SH-SY5Y (cell line): ENCODE results near the gene COMMD9.

Source experiments
- GATA2 ChIP-seq: IDR thresholded peaks from 2 replicates; pipeline ENCODE4 v1.6.1; 2011; ENCODE audit warnings: mild to moderate bottlenecking, low read depth, low read length
- GATA3 ChIP-seq: IDR thresholded peaks from 2 replicates; pipeline ENCODE4 v1.6.1; 2011; ENCODE audit warnings: low read depth, mild to moderate bottlenecking, low read length, moderate library complexity

- TF ChIP-seq GATA2 (no peak), GATA3 (no peak)
These were observed 39.9 kb upstream of the COMMD9 start for GRCh38 chr11:36328966-36329673.
